Mesendoderm (in vitro differentiated cells): ENCODE data around the gene BCAP31.
"Not testable (repeated sequence)": the region's sequence is repeated elsewhere in the genome, so short reads cannot be mapped to it uniquely, and the experiment has no call there.

ENCODE experiments used
- DNase-seq: peaks from one replicate; pipeline ENCODE4 v3.0.0; 2013
- H2AK5ac ChIP-seq: 2 replicates; pipeline ENCODE4 v1.6.1; 2013; ENCODE audit warnings: low read length, inconsistent platforms
- H2BK120ac ChIP-seq: 2 replicates; pipeline ENCODE4 v1.6.1; 2013; ENCODE audit warnings: low read depth, mild to moderate bottlenecking, low read length, moderate library complexity, mixed read lengths
- H2BK15ac ChIP-seq: replicated peaks from 2 replicates; pipeline ENCODE4 v1.6.1; 2013; ENCODE audit warnings: low read depth, mild to moderate bottlenecking, moderate library complexity
- H2BK5ac ChIP-seq: 2 replicates; pipeline ENCODE4 v1.6.1; 2013; ENCODE audit warnings: low read length, inconsistent platforms
- H3K18ac ChIP-seq: 2 replicates; pipeline ENCODE4 v1.6.1; 2013; ENCODE audit warnings: mild to moderate bottlenecking, low read length, mixed read lengths
- H3K23ac ChIP-seq: one replicate; pipeline ENCODE4 v1.6.1; 2013; ENCODE audit warnings: low read length
- H3K27ac ChIP-seq: 2 replicates; pipeline ENCODE4 v1.5.1; 2013; ENCODE audit warnings: low read depth, mild to moderate bottlenecking, inconsistent platforms, low read length, moderate library complexity
- H3K27me3 ChIP-seq: 2 replicates; pipeline ENCODE4 v1.6.1; 2013; ENCODE audit warnings: low read length, control low read depth, mild to moderate bottlenecking, inconsistent platforms; ENCODE audit not compliant: insufficient read depth, poor library complexity
- H3K36me3 ChIP-seq: 2 replicates; pipeline ENCODE4 v1.6.1; 2013; ENCODE audit warnings: low read length, inconsistent platforms; ENCODE audit not compliant: control insufficient read depth, insufficient read depth
- H3K4ac ChIP-seq: one replicate; pipeline ENCODE4 v1.6.1; 2013; ENCODE audit warnings: low read depth, mild to moderate bottlenecking, low read length, moderate library complexity
- H3K4me1 ChIP-seq: 2 replicates; pipeline ENCODE4 v1.6.1; 2013; ENCODE audit warnings: low read depth, low read length, inconsistent platforms; ENCODE audit not compliant: control insufficient read depth
- H3K4me2 ChIP-seq: 2 replicates; pipeline ENCODE4 v1.6.1; 2013; ENCODE audit warnings: low read length
- H3K4me3 ChIP-seq: 2 replicates; pipeline ENCODE4 v1.5.1; 2013; ENCODE audit warnings: mild to moderate bottlenecking, low read length
- H3K56ac ChIP-seq: one replicate; pipeline ENCODE4 v1.6.1; 2013; ENCODE audit warnings: low read length
- H3K79me1 ChIP-seq: 2 replicates; pipeline ENCODE4 v1.6.1; 2013; ENCODE audit warnings: low read length, inconsistent platforms
- H3K79me2 ChIP-seq: 2 replicates; pipeline ENCODE4 v1.6.1; 2013; ENCODE audit warnings: mild to moderate bottlenecking, low read length; ENCODE audit not compliant: control insufficient read depth, insufficient read depth
- H3K9ac ChIP-seq: 2 replicates; pipeline ENCODE4 v1.6.1; 2013; ENCODE audit warnings: low read length, inconsistent platforms
- H4K5ac ChIP-seq: one replicate; pipeline ENCODE4 v1.6.1; 2013; ENCODE audit warnings: low read length
- H4K8ac ChIP-seq: one replicate; pipeline ENCODE4 v1.6.1; 2013; ENCODE audit warnings: low read depth, mild to moderate bottlenecking, control low read depth, low read length, moderate library complexity
- WGBS: extraction: QIAGEN DNeasy Blood & Tissue Kit; methylation state at CpG from one replicate; pipeline ENCODE4 v1.1.7; 2013; ENCODE audit warnings: low lambda C conversion rate, missing lambda C conversion rate; ENCODE audit not compliant: insufficient coverage; ENCODE audit errors: extremely low coverage; 5-methylcytosine and 5-hydroxymethylcytosine counted together

The BCAP31 gene

GRCh38 chrX:153683486-153683885, 40.7 kb downstream of the BCAP31 start:
- not testable (repeated sequence) for H3K36me3 ChIP-seq, H3K4me2 ChIP-seq, H3K23ac ChIP-seq, H3K56ac ChIP-seq, H2BK120ac ChIP-seq, H4K5ac ChIP-seq, H2BK15ac ChIP-seq, H2BK5ac ChIP-seq, H3K27ac ChIP-seq, H2AK5ac ChIP-seq, H3K27me3 ChIP-seq, H3K4me1 ChIP-seq, H3K4me3 ChIP-seq, H3K18ac ChIP-seq, H3K4ac ChIP-seq, H3K9ac ChIP-seq, DNase-seq, H4K8ac ChIP-seq, H3K79me1 ChIP-seq, H3K79me2 ChIP-seq
- WGBS = no CpG with 5 or more reads among the region's 8 CpGs

GRCh38 chrX:153681175-153681574, 43.0 kb downstream of the BCAP31 start:
- no peak overlapping the region for H3K23ac ChIP-seq
- no CpG with 5 or more reads among the region's 12 CpGs for WGBS
- no peak overlapping the region for H2BK120ac ChIP-seq
- H3K36me3 ChIP-seq = no peaks in the 10 kb centered on the region
- H4K5ac ChIP-seq = no peak overlapping the region
- no peak overlapping the region for H3K4me2 ChIP-seq
- DNase-seq = no peak
- no peaks in the 10 kb centered on the region for H3K79me1 ChIP-seq
- no peak overlapping the region for H2BK15ac ChIP-seq
- H2AK5ac ChIP-seq = no peak overlapping the region
- no peak overlapping the region for H3K4ac ChIP-seq
- no peak overlapping the region for H3K27ac ChIP-seq
- H4K8ac ChIP-seq = no peak overlapping the region
- H2BK5ac ChIP-seq = no peak overlapping the region
- no peak overlapping the region for H3K18ac ChIP-seq
- no peaks in the 10 kb centered on the region for H3K4me1 ChIP-seq
- no peak overlapping the region for H3K9ac ChIP-seq
- no peak overlapping the region for H3K4me3 ChIP-seq
- no peak overlapping the region for H3K56ac ChIP-seq
- no peaks in the 10 kb centered on the region for H3K79me2 ChIP-seq
- no peaks in the 10 kb centered on the region for H3K27me3 ChIP-seq

- Histone ChIP-seq H3K27ac (no peak overlapping the region), H3K9ac (no peak overlapping the region), H3K36me3 (no peaks in the 10 kb centered on the region), H3K79me2 (no peaks in the 10 kb centered on the region), H2BK5ac (no peak overlapping the region), H3K4me3 (no peak overlapping the region), H3K4me1 (no peaks in the 10 kb centered on the region), H3K56ac (no peak overlapping the region), H3K4me2 (no peak overlapping the region), H4K8ac (no peak overlapping the region), H2BK120ac (no peak overlapping the region), H3K4ac (no peak overlapping the region), H3K27me3 (no peaks in the 10 kb centered on the region), H3K18ac (no peak overlapping the region), H2AK5ac (no peak overlapping the region), H3K79me1 (no peaks in the 10 kb centered on the region), H2BK15ac (no peak overlapping the region), H3K23ac (no peak overlapping the region), H4K5ac (no peak overlapping the region)
- no CpG with 5 or more reads among the region's 27 CpGs for WGBS
- DNase-seq = peak; percentile 58
Observed at GRCh38 chrX:153674219-153674851, 49.9 kb downstream of the BCAP31 start.

GRCh38 chrX:153673428-153674218, 50.6 kb downstream of the BCAP31 start, which contains the start of gene PNCK:
Gene PNCK (minus strand): TSS chrX:153673813. CDS start chrX:153673076, 737 bp downstream.
- Histone ChIP-seq H3K4ac (no peak within 1 kb of the TSS), H3K36me3 (no peaks in the 10 kb centered on the region), H3K79me1 (no peaks in the 10 kb centered on the region), H3K18ac (no peak within 1 kb of the TSS), H3K9ac (no peak within 1 kb of the TSS), H3K4me3 (no peak within 1 kb of the TSS), H3K27ac (no peak within 1 kb of the TSS), H3K23ac (no peak within 1 kb of the TSS), H4K5ac (no peak within 1 kb of the TSS), H3K4me1 (no peaks in the 10 kb centered on the region), H2BK5ac (no peak within 1 kb of the TSS), H3K4me2 (no peak within 1 kb of the TSS), H3K79me2 (no peaks in the 10 kb centered on the region), H2AK5ac (no peak within 1 kb of the TSS), H2BK120ac (no peak within 1 kb of the TSS), H3K27me3 (no peaks in the 10 kb centered on the region), H4K8ac (no peak within 1 kb of the TSS), H3K56ac (no peak within 1 kb of the TSS), H2BK15ac (no peak within 1 kb of the TSS)
- DNase-seq = no peak
- no CpG with 5 or more reads among the region's 98 CpGs for WGBS

GRCh38 chrX:153672531-153673427, 51.4 kb downstream of the BCAP31 start:
- Histone ChIP-seq H3K4me1 (no peaks in the 10 kb centered on the region), H3K9ac (no peak overlapping the region), H3K27ac (no peak overlapping the region), H3K4ac (no peak overlapping the region), H3K79me1 (no peaks in the 10 kb centered on the region), H2BK15ac (no peak overlapping the region), H3K4me2 (no peak overlapping the region), H2BK5ac (no peak overlapping the region), H4K8ac (no peak overlapping the region), H3K56ac (no peak overlapping the region), H3K36me3 (no peaks in the 10 kb centered on the region), H3K18ac (no peak overlapping the region), H2BK120ac (no peak overlapping the region), H3K4me3 (no peak overlapping the region), H3K23ac (no peak overlapping the region), H3K27me3 (no peaks in the 10 kb centered on the region), H3K79me2 (no peaks in the 10 kb centered on the region), H4K5ac (no peak overlapping the region), H2AK5ac (no peak overlapping the region)
- DNase-seq = no peak
- WGBS = 100% methylated on average over 2 of the region's 53 CpGs
